Ishikawa (cell line): ENCODE data around the gene MYO5B.

Experiments used
- EGR1 ChIP-seq: IDR thresholded peaks from 2 replicates; pipeline ENCODE4 v1.6.1; 2012
- EP300 ChIP-seq: IDR thresholded peaks from 2 replicates; pipeline ENCODE4 v1.6.1; 2012; ENCODE audit warnings: borderline replicate concordance
- FOXM1 ChIP-seq: IDR thresholded peaks from 2 replicates; pipeline ENCODE4 v1.6.1; 2012; ENCODE audit warnings: low read depth, borderline replicate concordance
- MAX ChIP-seq: IDR thresholded peaks from 2 replicates; pipeline ENCODE4 v1.6.1; 2012
- RAD21 ChIP-seq: IDR thresholded peaks from 2 replicates; pipeline ENCODE4 v1.6.1; 2012; ENCODE audit warnings: low read depth
- TAF1 ChIP-seq: IDR thresholded peaks from 2 replicates; pipeline ENCODE4 v1.6.1; 2012; ENCODE audit warnings: low read depth, mild to moderate bottlenecking
- TEAD4 ChIP-seq: IDR thresholded peaks from 2 replicates; pipeline ENCODE4 v1.6.1; 2012
- USF1 ChIP-seq: IDR thresholded peaks from 2 replicates; pipeline ENCODE4 v1.6.1; 2012
- YY1 ChIP-seq: IDR thresholded peaks from 2 replicates; pipeline ENCODE4 v1.6.1; 2012; ENCODE audit warnings: low read depth
- ZBTB7A ChIP-seq: IDR thresholded peaks from 2 replicates; pipeline ENCODE4 v1.6.1; 2012; ENCODE audit warnings: low read depth
- TF ChIP-seq, protein P1 (sequence below): IDR thresholded peaks from 2 replicates; pipeline ENCODE4 v1.6.1; 2012; ENCODE audit warnings: low read depth, mild to moderate bottlenecking

DNA sequence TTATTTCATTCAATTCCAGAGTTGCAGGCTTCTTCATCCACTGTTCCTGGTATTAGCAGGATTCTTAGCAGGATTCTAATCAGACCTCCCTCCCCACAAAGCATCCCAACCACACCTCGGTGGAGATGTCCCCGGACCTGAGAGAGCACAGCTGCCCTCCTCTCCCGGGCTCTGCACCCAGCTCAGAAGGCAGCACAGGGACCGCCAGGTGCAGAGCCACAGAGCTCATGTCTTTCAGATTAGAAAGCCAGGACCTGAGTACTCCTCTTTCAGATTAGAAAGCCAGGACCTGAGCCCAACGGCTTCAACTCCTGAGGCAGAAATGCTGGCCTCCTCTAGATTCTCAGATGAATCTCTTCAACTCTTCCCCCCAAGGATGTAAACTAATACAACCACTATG lies 152.3 kb downstream of the MYO5B start:
- TF ChIP-seq USF1, result no peak
- no peak for TF ChIP-seq TEAD4
- no peak for TF ChIP-seq EP300
- no peak for TF ChIP-seq MAX
- no peak for TF ChIP-seq ZBTB7A
- TF ChIP-seq, protein P1, sequence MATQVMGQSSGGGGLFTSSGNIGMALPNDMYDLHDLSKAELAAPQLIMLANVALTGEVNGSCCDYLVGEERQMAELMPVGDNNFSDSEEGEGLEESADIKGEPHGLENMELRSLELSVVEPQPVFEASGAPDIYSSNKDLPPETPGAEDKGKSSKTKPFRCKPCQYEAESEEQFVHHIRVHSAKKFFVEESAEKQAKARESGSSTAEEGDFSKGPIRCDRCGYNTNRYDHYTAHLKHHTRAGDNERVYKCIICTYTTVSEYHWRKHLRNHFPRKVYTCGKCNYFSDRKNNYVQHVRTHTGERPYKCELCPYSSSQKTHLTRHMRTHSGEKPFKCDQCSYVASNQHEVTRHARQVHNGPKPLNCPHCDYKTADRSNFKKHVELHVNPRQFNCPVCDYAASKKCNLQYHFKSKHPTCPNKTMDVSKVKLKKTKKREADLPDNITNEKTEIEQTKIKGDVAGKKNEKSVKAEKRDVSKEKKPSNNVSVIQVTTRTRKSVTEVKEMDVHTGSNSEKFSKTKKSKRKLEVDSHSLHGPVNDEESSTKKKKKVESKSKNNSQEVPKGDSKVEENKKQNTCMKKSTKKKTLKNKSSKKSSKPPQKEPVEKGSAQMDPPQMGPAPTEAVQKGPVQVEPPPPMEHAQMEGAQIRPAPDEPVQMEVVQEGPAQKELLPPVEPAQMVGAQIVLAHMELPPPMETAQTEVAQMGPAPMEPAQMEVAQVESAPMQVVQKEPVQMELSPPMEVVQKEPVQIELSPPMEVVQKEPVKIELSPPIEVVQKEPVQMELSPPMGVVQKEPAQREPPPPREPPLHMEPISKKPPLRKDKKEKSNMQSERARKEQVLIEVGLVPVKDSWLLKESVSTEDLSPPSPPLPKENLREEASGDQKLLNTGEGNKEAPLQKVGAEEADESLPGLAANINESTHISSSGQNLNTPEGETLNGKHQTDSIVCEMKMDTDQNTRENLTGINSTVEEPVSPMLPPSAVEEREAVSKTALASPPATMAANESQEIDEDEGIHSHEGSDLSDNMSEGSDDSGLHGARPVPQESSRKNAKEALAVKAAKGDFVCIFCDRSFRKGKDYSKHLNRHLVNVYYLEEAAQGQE, result no peak
- TF ChIP-seq RAD21, result no peak
- no peak for TF ChIP-seq TAF1
- no peak for TF ChIP-seq EGR1
- TF ChIP-seq YY1, result no peak
- TF ChIP-seq FOXM1, result no peak
